B cell (primary cell): ENCODE results near the gene SRGAP2C.
"Not testable (repeated sequence)": the region's sequence is repeated elsewhere in the genome, so short reads cannot be mapped to it uniquely, and the experiment has no call there.

Experiments
- EZH2 ChIP-seq: IDR thresholded peaks from 2 replicates; pipeline ENCODE4 v1.6.1; 2012; ENCODE audit warnings: borderline replicate concordance, low read depth, mild to moderate bottlenecking, moderate library complexity, low read length; ENCODE audit not compliant: insufficient read depth, poor library complexity, severe bottlenecking
- TF ChIP-seq, protein P1 (sequence below): fragments of 200-600 bp; IDR thresholded peaks from one replicate; pipeline ENCODE4 v1.8.0; 2022; ENCODE audit warnings: antibody characterized with exemption, mild to moderate bottlenecking

DNA sequence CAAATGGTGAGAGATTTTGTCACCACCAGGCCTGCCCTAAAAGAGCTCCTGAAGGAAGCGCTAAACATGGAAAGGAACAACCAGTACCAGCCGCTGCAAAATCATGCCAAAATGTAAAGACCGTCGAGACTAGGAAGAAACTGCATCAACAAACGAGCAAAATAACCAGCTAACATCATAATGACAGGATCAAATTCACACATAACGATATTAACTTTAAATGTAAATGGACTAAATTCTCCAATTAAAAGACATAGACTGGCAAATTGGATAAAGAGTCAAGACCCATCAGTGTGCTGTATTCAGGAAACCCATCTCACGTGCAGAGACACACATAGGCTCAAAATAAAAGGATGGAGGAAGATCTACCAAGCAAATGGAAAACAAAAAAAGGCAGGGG lies 218.5 kb downstream of the SRGAP2C start:
- TF ChIP-seq EZH2, result not testable (repeated sequence)
- TF ChIP-seq, protein P1, sequence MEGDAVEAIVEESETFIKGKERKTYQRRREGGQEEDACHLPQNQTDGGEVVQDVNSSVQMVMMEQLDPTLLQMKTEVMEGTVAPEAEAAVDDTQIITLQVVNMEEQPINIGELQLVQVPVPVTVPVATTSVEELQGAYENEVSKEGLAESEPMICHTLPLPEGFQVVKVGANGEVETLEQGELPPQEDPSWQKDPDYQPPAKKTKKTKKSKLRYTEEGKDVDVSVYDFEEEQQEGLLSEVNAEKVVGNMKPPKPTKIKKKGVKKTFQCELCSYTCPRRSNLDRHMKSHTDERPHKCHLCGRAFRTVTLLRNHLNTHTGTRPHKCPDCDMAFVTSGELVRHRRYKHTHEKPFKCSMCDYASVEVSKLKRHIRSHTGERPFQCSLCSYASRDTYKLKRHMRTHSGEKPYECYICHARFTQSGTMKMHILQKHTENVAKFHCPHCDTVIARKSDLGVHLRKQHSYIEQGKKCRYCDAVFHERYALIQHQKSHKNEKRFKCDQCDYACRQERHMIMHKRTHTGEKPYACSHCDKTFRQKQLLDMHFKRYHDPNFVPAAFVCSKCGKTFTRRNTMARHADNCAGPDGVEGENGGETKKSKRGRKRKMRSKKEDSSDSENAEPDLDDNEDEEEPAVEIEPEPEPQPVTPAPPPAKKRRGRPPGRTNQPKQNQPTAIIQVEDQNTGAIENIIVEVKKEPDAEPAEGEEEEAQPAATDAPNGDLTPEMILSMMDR, result not testable (repeated sequence)
